ENCODE results near the gene TOLLIP. TPM values are rescaled to one million over a fixed set of nuclear protein-coding genes. Genes with fewer than 3 reads are reported as not detected.

The TOLLIP gene
- total and polyA plus RNA-seq, 10 donors, result 16.1 to 67.4 (median 46.2) TPM

DNA sequence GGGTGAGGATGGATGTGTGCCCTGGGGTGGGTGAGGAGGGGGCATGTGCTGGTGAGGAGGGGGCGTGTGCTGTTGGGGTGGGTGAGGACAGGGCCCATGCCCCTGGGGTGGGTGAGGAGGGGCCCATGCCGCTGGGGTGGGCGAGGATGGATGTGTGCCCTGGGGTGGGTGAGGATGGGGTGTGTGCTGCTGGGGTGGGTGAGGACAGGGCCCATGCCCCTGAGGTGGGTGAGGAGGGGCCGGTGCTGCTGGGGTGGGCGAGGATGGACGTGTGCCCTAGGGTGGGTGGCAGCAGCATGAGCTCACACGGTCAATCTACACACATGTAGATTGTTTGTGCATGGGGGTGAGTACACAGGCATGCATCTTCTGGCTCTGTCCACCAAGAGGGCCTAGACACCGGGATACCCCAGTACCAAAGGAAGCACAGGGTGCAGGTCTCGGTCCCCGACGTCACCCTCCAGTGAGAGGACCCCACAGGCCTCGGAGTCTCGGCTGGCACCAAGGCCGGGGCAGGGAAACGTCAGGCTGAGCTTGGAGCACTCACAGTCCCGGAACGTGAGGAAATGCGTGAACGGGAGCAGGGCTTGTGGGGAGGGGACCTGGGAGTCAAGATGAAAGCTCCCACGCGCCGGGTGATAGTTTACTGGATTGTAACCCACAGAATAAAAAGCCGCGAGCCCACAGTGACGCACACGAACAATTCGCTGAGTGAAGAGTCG lies 37.4 kb upstream of the TOLLIP start:
- 84 to 93% (median 90%) methylated on average over 25 to 28 of the region's 28 CpGs for WGBS, 5 donors
- intact Hi-C loops (cut with DNase I; ENCODE audit: low total_unique reads), result no loop called here
- peaks cover 0 to 10% (median 0%) of the 10 kb centered on the region in 7 donors for H3K27me3 ChIP-seq (replicated peaks in 1 of 7)

DNA sequence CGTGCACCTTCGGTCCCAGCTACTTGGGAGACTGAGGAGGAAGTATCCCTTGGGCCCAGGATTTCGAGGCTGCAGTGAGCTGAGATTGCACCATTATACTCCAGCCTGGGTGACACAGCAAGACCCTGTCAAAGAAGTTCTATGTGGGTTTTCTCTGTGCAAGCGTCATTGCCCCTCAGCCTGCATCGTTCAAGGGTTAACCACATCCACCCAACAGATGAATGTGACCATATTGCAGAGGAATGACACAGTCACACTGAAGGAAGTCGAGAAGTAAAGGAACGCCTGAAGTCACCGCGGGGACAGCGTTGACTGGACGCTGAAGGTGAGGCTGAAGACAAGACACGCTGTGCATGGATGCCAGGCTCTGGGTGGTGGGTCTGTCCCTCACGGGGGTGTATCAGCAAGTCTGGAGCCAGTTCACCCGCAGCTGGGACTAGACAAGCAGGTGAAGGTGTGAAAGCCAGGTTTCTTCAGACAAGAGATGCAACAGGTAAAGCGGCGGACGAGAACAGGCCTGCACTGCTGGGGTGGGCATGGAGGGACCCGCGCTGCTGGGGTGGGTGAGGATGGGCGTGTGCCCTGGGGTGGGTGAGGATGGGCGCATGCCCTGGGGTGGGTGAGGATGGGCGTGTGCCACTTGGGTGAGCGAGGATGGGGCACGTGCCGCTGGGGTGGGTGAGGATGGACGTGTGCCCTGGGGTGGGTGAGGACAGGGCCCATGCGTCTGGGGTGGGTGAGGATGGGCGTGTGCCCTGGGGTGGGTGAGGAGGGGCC lies 36.5 kb upstream of the TOLLIP start:
- peak; percentile 43 for DNase-seq
- Histone ChIP-seq H3K4me3 (no peak overlapping the region), H3K27ac (no peak overlapping the region), H3K9me3 (no peaks in the 10 kb centered on the region), H3K27me3 (replicated peaks in 1 of 7) (peaks cover 0 to 10% (median 0%) of the 10 kb centered on the region in 7 donors), H3K4me1 (peaks cover 0 to 5% (median 0%) of the 10 kb centered on the region in 6 donors), H3K36me3 (no peaks in the 10 kb centered on the region)
- WGBS, 5 donors, result 70 to 82% (median 77%) methylated on average over 28 of the region's 28 CpGs
- TF ChIP-seq, protein P1, sequence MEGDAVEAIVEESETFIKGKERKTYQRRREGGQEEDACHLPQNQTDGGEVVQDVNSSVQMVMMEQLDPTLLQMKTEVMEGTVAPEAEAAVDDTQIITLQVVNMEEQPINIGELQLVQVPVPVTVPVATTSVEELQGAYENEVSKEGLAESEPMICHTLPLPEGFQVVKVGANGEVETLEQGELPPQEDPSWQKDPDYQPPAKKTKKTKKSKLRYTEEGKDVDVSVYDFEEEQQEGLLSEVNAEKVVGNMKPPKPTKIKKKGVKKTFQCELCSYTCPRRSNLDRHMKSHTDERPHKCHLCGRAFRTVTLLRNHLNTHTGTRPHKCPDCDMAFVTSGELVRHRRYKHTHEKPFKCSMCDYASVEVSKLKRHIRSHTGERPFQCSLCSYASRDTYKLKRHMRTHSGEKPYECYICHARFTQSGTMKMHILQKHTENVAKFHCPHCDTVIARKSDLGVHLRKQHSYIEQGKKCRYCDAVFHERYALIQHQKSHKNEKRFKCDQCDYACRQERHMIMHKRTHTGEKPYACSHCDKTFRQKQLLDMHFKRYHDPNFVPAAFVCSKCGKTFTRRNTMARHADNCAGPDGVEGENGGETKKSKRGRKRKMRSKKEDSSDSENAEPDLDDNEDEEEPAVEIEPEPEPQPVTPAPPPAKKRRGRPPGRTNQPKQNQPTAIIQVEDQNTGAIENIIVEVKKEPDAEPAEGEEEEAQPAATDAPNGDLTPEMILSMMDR (IDR thresholded peaks at IDR 0.05 in 8 of 11, conservative IDR thresholded peaks at IDR 0.05 in 3 of 11), result no peak
- TF ChIP-seq POLR2A (IDR thresholded peaks at IDR 0.05) (no peak), POLR2AphosphoS5 (IDR thresholded peaks at IDR 0.05) (no peak)
- intact Hi-C loops (cut with DNase I; ENCODE audit: low total_unique reads), result no loop called here

More for the DNA sequence above, 37.4 kb upstream of the TOLLIP start:
- Histone ChIP-seq H3K9me3 (no peaks in the 10 kb centered on the region), H3K36me3 (no peaks in the 10 kb centered on the region), H3K4me1 (peaks cover 0 to 5% (median 0%) of the 10 kb centered on the region in 6 donors), H3K27ac (no peak overlapping the region), H3K4me3 (no peak overlapping the region)
- peak; percentile 65 for DNase-seq
- TF ChIP-seq POLR2A (IDR thresholded peaks at IDR 0.05), result no peak
- no peak for TF ChIP-seq POLR2AphosphoS5 (IDR thresholded peaks at IDR 0.05)
- TF ChIP-seq, protein P1 (IDR thresholded peaks at IDR 0.05 in 8 of 11, conservative IDR thresholded peaks at IDR 0.05 in 3 of 11), result no peak

DNA sequence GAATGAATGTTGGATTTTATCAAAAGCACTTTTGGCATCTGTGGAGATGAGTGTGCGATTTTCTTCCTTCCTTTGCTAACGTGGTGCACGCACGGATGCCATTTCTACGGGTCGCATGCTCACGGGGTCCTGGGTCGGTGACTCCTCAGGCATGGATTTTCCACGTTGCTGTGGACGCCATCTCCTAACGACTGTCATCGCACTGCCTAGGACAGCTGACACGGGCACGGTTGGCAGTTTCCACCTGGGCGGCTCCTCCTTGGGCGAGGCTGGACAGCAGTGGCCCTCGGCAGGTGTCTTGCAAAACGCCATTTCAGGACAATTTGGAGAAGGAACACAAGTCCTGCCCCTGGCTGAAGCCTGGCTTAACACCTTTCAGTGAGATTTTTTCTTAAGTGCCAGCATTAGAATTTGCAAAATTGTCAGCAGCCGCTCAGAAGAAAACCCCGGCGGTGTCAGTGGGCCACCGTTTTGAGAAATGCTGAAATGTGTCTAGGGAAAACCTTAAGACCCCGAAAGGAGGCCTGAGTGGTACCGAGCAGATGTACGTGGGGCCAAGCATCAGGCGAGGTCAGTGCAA lies 34.7 kb upstream of the TOLLIP start:
- TF ChIP-seq, protein P1 (IDR thresholded peaks at IDR 0.05 in 8 of 11, conservative IDR thresholded peaks at IDR 0.05 in 3 of 11), result no peak
- TF ChIP-seq POLR2A (IDR thresholded peaks at IDR 0.05) (no peak), POLR2AphosphoS5 (IDR thresholded peaks at IDR 0.05) (no peak)
- Histone ChIP-seq H3K4me3 (no peak overlapping the region), H3K27ac (no peak overlapping the region), H3K9me3 (peaks cover 0 to 4% (median 0%) of the 10 kb centered on the region in 8 donors), H3K36me3 (no peaks in the 10 kb centered on the region), H3K27me3 (replicated peaks in 1 of 7) (peaks cover 0 to 3% (median 0%) of the 10 kb centered on the region in 7 donors), H3K4me1 (no peaks in the 10 kb centered on the region)
- DNase-seq, result no peak
- 82 to 87% (median 83%) methylated on average over 26 of the region's 26 CpGs for WGBS, 5 donors
- intact Hi-C loops (cut with DNase I; ENCODE audit: low total_unique reads), result no loop called here
